ENCODE results near the gene GUCY1A2.
A peak's percentile ranks its signal among the peaks of the same experiment; 100 is the strongest.

GUCY1A2 gene

DNA sequence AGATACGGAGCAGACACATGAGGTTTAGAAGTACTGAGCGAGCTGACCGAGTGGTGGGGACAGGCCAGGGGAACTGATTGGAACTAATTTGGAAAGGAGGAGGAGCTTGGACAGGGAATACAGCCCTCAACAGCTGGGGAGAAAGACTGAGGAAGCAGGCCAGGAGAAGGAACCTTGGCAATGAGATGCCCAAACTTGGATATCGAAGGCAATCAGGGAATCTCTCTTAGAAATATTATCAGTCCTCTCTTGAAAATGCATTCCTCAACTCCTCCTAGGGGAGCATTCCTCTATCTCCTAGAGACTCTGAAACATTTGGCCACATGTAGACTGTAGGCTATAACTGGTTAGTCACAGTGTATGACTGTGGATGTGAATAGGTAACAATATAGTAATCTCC is 284.6 kb downstream of the GUCY1A2 start:
- DNase-seq (ENCODE audit: low read depth, low spot score), result no peak

DNA sequence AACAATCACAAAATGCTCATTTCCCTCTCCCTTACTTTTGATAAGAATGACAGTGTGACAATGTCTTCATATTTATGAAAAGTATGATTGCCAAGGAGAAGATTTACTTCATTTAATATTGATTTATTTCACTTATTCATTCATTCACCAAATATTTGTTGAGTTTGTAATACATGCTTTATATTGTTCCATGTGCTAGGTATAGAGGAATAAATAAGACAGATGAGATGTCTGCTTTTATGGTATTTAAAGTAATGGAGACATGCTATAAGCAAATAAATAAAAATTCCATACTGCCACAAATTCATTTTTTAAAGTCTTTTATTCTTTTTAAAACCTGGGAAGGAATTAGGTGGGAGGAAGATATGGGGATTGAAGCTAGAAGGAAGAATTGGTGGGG is 289.4 kb downstream of the GUCY1A2 start:
- DNase-seq (ENCODE audit: low read depth, low spot score), result no peak

DNA sequence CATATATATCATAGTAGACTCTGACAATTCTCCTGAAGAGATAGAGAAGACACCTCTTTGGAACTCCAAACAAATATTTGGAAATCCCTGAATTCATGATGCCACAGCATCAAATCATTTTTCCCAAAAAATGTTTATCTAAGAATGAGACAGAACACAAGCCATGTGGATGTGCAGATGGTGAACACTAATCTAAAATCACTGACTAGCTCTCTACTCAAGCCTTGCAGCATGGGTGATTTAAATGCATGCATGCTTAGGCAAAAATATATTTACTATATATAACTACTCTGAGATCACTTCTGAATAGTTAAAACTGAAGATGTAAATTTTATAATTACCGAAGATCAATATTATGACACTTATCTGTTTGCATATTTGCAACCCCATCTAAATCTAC is 289.9 kb downstream of the GUCY1A2 start:
- no peak for DNase-seq (ENCODE audit: low read depth, low spot score)

DNA sequence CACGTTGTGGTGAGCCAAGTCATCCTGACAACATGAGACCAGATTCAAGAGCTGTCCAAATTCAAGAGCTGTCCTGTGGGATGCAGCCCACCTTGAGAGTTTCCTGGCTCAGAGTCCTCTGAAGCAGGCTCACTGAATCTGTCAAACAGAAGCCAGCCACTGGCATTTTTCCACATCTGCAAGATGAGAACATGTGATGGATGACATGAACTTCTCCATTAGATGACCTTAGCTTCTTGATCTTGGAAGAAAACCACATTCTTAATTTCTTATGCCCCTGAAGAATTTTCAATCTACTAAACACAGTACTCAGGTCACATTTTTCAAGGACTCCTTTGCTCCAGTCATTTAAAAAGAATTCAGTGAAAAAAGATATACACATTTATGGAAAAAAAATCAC is 291.0 kb downstream of the GUCY1A2 start:
- no peak for DNase-seq (ENCODE audit: low read depth, low spot score)

DNA sequence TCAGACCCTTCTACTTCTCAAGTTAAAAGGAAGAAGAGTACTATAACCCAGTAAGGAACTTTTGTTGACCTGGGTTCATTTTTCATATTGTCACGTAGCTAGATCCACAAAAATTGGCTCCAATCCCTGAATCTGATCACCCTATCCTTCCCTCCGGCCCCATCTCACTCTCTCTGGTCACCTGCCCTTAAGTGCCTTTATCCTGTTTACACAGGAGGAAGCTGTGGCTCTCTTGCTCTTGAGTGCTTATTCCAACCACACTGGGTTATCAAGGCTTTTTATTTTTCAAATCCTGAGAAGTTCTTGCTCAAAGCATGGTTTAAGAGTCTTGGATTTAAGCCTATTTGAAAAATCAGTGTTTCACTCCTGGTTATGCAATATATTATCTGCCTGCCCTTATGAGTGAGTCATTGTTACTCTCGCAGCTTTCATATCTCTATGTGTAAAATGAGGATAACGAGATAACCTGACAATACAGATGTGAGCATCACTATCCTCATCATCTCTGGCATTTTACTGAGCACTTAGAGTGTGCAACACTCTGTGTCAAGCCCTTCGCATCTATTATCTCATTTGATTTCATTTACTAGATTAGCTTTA is 293.9 kb downstream of the GUCY1A2 start:
- DNase-seq (ENCODE audit: low read depth, low spot score), result no peak

DNA sequence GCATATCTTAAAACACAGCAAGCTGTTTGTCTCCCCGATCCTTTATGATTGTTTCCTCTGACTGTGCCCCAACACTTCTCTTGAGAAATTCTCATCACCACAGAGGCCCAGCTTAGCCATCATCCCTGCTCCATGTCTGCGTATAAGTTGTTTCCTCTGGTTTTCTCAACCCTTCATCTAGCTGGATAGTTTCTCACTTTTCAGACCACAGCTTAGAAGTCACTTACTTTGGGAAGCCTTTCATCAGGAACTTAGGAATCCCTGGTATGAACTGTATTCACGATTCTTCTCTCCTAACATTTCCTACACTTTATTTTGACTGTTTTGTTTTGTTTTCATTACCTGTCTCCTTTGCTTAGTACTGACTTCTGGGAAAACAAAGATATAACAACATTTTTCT is 295.2 kb downstream of the GUCY1A2 start:
- no peak for DNase-seq (ENCODE audit: low read depth, low spot score)

DNA sequence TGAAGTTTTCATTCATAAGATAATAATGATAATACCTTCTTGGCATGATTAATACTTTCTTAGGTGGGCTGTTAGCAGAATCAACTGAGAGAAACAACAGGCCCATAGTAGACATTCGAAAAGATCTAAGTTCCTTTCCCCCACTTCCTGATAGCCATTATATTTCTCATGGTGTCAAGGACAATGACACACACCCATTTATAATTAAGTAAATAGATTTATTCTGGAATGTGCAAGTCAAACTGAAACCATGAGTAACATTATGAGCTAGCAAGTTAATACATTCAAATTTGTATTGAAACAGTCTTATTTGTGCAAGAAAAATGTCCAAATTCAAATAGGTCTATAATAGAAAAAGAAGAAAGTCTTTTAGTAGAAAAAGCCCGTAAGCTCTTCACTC is 301.1 kb downstream of the GUCY1A2 start:
- DNase-seq (ENCODE audit: low read depth, low spot score), result no peak

DNA sequence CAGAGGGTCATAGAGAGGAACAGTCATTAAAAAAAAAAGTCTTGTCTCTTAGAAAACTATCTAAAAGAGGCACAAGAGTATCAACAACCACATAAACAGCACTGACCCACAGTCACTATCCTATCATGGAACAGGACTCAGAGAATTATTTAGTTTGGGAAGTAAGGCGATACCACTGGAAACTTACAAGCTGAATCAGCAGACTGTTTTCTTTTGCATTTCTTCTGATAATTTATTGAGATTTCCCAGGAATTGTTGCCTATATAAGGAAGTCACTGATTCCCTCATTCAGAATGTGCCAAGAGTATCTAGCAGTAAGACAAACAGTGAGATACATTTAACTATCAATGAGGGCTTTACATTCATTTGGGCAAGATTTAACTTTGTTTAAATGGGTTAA is 304.1 kb downstream of the GUCY1A2 start:
- DNase-seq (ENCODE audit: low read depth, low spot score), result no peak

DNA sequence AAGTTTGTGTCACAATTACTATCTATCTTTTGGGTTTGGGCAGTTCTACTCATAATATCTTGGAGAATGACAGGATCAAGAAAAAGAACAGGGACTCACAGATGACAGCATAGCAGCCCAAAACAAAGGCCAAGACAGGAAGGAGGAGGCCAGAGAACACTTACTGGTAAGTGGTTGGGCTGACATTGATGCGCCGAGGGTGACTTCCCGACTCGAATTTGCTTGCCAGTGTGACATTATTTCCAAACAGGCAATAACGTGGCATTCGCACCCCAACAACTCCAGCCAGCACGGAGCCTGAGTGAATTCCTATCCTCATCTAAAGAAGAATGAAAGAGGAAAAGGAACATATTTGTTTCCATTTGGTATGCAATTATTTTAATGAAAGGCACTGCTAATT is 309.9 kb downstream of the GUCY1A2 start:
- DNase-seq (ENCODE audit: low read depth, low spot score), result peak; percentile 21

DNA sequence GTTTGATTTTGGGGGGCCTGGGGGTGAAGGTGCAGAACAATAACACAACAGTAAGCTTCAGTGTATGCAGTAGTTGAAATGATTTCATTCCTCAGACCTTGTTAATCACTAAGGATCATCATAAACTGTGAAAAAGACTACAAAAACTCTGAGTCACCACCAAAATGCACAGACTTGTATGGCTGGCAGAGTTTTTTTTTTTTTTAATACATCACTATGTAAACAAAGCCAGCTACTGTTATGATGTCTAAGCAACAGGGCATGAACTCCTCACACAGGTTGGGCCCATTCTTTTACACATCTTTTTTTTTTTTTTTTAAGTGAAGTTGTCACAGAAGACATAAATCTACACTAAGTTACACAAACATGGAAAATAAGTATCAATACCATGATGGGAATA is 311.9 kb downstream of the GUCY1A2 start:
- DNase-seq (ENCODE audit: low read depth, low spot score), result no peak

DNA sequence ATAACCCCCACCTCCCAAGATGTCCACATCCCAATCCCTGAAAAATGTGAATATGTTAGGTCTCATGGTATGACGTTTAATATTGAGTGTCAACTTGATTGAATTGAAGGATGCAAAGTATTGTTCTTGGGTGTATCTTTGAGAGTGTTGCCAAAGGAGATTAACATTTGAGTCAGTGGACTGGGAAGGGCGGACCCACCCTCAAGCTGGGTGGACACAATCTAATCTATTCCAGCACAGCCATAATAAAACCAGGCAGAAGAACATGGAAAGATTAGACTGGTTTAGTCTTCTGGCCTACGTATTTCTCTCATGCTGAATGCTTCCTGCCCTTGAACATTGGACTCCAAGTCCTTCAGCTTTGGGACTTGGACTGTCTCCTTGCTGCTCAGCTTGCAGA is 315.5 kb downstream of the GUCY1A2 start:
- DNase-seq (ENCODE audit: low read depth, low spot score), result no peak

DNA sequence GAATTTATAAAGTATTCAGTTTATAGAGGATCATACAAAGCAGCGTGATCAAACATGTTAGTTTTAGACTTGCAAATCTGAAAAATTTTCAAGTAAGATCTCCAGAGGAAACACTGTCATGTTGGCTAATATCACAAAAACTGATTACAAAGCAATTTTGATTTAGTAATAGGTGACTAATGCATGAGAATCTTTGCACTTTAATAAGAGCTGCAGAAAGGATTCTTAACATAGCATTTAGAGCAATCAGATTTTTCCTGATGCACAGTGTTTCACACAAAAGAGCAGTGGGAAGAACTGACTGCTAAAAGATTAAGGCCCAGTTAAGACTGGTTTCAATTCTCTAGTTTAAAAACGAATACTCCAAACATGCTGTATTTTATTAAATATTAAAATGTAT is 321.2 kb downstream of the GUCY1A2 start:
- DNase-seq (ENCODE audit: low read depth, low spot score), result no peak

DNA sequence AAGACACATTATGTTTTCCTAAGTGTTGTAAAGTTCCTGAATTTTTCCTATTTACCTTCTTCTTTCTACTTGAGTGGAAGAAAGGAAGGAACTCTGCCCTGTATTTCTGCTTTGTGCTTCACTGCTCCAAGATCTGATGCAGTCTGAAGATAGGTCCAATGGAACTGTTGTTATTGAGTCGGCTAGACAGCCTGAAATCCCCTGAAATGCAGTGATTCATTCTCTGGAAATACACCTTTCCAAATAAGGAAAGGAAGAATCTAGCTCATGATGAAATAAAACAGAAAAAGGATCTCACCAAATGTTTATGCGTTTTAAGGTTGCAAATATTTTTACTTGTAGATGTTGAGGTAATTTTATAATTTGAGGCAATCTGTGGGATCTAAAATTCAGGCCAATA is 322.8 kb downstream of the GUCY1A2 start:
- DNase-seq (ENCODE audit: low read depth, low spot score), result no peak

DNA sequence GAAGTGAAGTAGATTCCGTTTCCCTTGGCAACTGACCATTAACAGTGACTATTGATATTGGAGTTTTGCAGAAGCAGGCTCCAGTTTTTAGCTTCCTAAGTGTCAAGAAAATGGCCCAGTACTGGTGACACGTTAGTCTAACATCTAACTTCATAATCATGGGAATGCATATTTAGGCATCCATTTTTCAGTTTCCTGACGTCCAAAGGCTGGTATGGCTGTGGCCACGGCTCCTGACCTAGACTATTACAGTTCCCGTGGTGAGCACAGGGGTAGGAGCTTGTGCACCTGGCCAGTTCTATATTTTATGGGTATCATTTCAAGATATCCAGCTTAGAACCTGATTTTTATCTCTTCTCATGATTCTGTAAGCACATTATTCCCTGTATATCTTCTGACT is 323.8 kb downstream of the GUCY1A2 start:
- no peak for DNase-seq (ENCODE audit: low read depth, low spot score)

DNA sequence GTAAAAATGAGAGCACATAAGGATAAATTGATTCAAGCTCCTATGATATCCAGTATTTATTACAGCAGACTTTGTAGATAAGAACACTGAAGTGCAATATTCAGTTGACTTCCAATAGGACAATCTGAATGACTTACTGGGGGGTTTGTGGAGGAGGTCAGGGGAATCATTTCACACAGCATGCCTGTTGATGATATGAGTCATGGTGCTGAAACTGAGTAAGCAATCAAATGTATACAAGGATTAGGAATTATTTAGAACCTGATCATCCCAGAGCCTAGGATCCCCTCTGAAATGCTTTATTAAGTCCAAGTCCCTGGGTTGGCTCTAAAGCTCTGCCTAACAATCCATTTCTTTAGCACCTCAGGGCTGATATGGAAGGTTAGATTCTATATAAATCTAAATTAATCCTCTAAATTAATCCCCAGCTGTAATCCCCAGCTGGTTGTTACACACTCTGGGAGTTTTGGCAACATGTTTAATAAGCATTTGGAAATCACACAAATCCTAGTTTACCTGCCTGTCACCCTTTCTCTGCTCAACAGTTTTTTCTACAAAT is 326.4 kb downstream of the GUCY1A2 start:
- no peak for DNase-seq (ENCODE audit: low read depth, low spot score)

DNA sequence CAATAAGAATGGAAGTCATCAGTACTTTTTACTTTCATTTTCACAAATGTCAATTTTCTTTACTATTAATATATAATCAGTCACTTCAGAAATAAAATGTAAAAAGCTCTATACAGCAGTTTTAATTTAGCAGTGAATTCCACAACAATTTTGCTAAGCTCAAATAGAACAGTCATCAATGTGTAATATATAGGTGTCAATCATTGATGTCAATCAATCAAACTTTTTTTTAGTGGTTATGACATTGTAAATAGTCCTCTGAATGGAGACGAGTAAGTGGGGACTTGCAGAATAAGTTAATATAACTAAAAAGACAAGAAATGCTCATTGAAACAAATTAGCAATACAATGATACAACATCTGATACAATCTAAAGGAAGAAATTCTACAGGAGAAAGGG is 327.4 kb downstream of the GUCY1A2 start:
- DNase-seq (ENCODE audit: low read depth, low spot score), result no peak

DNA sequence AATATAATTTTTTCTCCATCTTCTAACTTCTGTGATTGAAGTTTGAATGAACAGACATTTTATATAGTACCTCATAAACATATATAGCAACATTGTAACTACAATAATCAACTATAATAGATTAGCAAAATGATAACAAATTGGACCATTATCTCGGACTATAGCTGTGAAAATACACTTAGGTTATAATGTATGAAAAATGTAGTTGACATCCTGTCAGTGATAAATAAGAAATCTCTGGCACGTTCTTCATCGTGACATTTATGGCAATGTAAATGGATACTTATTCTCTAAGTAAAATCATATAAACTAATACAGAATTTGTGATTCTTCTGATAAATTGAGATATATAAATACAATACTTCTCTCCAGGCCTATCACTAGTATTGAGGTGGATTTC is 333.3 kb downstream of the GUCY1A2 start:
- DNase-seq (ENCODE audit: low read depth, low spot score), result no peak

DNA sequence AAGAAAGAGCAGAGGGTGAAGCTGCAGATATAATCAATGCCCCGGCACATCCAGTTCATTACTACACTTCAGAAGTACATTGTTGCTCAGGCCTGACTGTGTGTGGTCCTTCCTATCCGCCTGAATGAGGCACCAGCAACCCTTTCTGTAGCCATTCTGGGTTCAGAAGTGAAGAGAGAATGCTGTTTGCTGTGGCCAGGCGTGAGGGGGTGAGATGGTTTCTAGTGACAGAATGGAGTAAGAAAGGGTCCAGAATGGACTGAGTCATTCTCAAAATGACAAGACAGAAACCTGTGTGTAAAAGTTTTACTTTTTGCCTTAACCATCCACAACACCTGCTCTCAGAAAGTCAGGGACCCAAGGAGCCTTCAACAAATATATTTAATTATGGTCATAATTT is 334.8 kb downstream of the GUCY1A2 start:
- DNase-seq (ENCODE audit: low read depth, low spot score), result no peak

DNA sequence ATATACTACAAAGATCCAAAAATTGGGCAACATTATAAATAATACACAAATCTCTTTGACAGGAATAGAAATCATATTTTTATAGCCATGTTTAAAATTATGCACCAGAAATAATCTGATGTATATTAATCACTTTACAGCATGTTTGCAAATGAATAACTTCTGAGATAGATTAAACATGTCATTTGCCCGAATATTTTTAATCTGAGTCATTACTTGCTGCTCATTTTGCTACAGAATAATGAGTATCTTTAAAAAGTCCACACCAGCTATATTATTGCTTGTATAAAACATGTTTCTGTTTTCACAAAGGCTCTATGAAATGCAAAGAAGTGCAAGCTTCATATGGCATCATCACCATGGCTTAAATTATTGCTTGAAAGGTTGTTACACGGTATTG is 336.8 kb downstream of the GUCY1A2 start:
- DNase-seq (ENCODE audit: low read depth, low spot score), result no peak

DNA sequence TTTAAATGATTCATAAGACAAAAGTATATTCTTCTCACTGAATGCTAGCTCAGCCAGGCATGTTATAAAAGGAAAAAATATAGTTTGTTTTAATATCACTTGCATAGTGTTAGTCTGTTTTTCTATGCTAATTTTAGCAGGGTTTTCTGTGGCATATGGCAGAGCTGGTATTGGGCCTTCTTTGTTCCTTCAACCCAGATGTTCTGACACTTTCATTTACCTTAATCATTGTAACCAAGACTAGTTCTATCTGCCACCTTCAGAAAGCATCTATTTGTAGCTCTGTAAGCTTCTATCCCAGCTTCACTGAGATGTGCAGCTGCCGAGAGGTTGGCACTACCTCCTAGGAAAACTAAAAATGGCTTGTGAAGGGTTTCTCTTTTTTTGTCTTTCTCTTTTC is 338.7 kb downstream of the GUCY1A2 start:
- no peak for DNase-seq (ENCODE audit: low read depth, low spot score)

DNA sequence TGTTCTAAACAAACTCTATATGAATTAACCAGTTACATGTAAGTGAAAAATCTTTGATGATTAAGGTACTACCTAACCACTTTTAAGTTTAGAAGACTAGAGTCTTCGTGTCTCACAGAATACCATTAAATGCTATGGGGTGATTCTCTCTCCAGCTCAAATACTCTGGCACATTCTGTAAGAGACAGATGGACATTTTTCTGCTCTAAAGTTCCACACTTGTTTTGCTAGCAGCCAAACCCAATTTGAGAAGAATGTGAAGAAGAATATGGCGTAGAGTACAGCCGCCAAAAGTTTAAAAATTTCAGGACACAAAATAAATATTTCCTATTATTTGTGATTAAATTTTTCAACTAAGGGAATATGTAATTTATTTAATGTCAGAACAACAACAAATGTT is 339.1 kb downstream of the GUCY1A2 start:
- DNase-seq (ENCODE audit: low read depth, low spot score), result no peak

DNA sequence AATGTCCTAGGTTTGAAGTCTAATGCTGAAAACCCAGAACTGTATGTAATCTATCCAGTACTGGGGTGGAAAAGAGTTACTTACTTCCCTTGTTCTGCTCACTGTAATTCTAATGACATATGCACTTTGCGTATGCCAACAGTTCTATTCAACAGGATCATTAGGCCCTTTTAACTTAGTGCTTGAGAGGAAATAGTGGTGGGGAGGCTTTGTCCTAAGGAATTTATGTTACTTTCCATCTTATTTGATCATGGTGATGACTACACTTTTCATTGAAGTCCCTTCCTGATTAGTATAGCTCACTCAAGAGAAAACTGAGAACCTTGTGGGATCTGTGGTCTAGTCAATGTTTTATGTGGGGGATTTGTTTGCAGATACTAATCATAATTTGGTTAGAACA is 348.2 kb downstream of the GUCY1A2 start:
- no peak for DNase-seq (ENCODE audit: low read depth, low spot score)

DNA sequence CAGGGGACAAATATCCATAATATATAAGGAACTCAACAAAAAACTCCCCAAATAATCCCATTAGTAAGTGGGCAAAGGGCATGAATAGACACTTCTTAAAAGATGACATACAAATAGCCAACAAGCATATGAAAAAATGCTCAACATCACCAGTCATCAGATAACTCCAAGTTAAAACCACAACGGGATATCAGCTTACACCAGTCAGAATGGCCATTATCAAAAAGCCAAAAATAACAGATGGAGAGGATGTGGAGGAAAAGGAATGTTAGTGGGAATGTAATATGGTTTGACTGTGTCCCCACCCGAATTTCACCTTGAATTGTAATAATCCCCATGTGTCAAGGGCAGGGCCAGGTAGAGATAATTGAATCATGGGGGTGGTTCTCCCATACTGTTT is 350.1 kb downstream of the GUCY1A2 start:
- no peak for DNase-seq (ENCODE audit: low read depth, low spot score)

DNA sequence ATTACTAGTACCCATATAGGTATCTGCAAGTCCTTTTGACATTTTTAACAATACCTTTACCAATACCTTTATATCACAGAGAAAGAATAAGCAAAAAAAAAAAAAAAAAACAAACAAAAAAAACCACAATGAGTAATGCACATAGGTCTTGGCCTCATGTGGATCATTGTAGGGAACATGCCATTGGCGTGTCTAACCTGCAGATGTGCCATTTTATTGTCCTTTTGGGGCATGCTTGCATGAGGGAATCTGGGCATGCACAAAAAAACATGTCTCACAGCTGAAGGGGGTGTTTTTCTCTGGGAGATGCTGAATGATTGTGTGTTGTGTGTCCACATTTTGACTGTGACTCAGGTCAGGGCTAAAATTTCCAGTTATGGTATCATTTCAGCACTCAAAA is 361.6 kb downstream of the GUCY1A2 start:
- DNase-seq (ENCODE audit: low read depth, low spot score), result no peak
